ENCODE data around the gene FN1. TPM values are rescaled to one million over a fixed set of nuclear protein-coding genes. Genes with fewer than 3 reads are reported as not detected.

Gene FN1
- total RNA-seq, 1 experiment from 2014 or later = 102 TPM

DNA sequence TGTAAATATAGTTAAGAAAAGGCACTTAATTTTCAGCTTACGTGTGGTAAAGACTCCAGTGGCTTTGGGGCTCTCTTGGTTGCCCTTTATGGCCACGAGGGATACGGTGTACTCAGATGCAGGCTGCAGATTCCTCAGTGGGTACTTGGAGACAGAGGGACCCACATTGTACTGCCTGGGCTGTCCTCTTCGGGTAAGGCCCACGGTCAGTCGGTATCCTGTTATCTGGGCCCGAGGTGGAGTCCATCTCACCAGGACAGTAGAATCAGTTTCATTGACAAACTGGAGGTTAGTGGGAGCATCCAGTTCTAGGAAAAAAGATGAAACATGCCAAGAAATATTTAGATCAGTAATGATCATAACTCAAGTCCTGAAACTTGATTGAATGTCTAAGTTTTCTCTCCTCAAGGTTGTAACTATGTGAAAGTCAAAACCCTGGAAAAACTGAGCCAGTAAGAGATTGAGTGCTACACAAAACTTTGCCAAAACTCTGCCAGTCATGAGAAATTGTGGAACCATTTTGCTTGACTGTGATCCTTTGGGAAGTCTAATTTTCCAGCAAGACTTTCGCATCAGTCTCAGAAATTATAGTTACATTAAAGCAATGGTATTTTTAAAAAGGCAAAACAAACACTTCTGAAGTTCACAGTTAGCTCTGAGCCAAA is 31.4 kb downstream of the FN1 start (continued):
- no peak for TF ChIP-seq OVOL2 (CRISPR knock-in tag; IDR thresholded peaks at IDR 0.05; ENCODE audit: borderline replicate concordance)
- no peak for TF ChIP-seq JUN (CRISPR knock-in tag; IDR thresholded peaks at IDR 0.05)
- TF ChIP-seq ELF4 (CRISPR knock-in tag; IDR thresholded peaks at IDR 0.05; ENCODE audit: low read depth) = no peak
- TF ChIP-seq, protein P1, sequence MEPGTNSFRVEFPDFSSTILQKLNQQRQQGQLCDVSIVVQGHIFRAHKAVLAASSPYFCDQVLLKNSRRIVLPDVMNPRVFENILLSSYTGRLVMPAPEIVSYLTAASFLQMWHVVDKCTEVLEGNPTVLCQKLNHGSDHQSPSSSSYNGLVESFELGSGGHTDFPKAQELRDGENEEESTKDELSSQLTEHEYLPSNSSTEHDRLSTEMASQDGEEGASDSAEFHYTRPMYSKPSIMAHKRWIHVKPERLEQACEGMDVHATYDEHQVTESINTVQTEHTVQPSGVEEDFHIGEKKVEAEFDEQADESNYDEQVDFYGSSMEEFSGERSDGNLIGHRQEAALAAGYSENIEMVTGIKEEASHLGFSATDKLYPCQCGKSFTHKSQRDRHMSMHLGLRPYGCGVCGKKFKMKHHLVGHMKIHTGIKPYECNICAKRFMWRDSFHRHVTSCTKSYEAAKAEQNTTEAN (CRISPR knock-in tag; IDR thresholded peaks at IDR 0.05) = no peak
- TF ChIP-seq, protein P2, sequence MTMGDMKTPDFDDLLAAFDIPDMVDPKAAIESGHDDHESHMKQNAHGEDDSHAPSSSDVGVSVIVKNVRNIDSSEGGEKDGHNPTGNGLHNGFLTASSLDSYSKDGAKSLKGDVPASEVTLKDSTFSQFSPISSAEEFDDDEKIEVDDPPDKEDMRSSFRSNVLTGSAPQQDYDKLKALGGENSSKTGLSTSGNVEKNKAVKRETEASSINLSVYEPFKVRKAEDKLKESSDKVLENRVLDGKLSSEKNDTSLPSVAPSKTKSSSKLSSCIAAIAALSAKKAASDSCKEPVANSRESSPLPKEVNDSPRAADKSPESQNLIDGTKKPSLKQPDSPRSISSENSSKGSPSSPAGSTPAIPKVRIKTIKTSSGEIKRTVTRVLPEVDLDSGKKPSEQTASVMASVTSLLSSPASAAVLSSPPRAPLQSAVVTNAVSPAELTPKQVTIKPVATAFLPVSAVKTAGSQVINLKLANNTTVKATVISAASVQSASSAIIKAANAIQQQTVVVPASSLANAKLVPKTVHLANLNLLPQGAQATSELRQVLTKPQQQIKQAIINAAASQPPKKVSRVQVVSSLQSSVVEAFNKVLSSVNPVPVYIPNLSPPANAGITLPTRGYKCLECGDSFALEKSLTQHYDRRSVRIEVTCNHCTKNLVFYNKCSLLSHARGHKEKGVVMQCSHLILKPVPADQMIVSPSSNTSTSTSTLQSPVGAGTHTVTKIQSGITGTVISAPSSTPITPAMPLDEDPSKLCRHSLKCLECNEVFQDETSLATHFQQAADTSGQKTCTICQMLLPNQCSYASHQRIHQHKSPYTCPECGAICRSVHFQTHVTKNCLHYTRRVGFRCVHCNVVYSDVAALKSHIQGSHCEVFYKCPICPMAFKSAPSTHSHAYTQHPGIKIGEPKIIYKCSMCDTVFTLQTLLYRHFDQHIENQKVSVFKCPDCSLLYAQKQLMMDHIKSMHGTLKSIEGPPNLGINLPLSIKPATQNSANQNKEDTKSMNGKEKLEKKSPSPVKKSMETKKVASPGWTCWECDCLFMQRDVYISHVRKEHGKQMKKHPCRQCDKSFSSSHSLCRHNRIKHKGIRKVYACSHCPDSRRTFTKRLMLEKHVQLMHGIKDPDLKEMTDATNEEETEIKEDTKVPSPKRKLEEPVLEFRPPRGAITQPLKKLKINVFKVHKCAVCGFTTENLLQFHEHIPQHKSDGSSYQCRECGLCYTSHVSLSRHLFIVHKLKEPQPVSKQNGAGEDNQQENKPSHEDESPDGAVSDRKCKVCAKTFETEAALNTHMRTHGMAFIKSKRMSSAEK (CRISPR knock-in tag; IDR thresholded peaks at IDR 0.05; ENCODE audit: borderline replicate concordance) = no peak
- no peak for TF ChIP-seq FOXP1 (CRISPR knock-in tag; IDR thresholded peaks at IDR 0.05; ENCODE audit: borderline replicate concordance)
- TF ChIP-seq, protein P3, sequence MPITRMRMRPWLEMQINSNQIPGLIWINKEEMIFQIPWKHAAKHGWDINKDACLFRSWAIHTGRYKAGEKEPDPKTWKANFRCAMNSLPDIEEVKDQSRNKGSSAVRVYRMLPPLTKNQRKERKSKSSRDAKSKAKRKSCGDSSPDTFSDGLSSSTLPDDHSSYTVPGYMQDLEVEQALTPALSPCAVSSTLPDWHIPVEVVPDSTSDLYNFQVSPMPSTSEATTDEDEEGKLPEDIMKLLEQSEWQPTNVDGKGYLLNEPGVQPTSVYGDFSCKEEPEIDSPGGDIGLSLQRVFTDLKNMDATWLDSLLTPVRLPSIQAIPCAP (CRISPR knock-in tag; IDR thresholded peaks at IDR 0.05) = no peak
- no peak for TF ChIP-seq GABPB1 (CRISPR knock-in tag; IDR thresholded peaks at IDR 0.05)
- TF ChIP-seq IRF2 (CRISPR knock-in tag; IDR thresholded peaks at IDR 0.05; ENCODE audit: borderline replicate concordance, low read depth) = no peak
- no peak for TF ChIP-seq JAZF1 (CRISPR knock-in tag; IDR thresholded peaks at IDR 0.05)
- TF ChIP-seq ZNF219 (CRISPR knock-in tag; IDR thresholded peaks at IDR 0.05; ENCODE audit: borderline replicate concordance) = no peak

DNA sequence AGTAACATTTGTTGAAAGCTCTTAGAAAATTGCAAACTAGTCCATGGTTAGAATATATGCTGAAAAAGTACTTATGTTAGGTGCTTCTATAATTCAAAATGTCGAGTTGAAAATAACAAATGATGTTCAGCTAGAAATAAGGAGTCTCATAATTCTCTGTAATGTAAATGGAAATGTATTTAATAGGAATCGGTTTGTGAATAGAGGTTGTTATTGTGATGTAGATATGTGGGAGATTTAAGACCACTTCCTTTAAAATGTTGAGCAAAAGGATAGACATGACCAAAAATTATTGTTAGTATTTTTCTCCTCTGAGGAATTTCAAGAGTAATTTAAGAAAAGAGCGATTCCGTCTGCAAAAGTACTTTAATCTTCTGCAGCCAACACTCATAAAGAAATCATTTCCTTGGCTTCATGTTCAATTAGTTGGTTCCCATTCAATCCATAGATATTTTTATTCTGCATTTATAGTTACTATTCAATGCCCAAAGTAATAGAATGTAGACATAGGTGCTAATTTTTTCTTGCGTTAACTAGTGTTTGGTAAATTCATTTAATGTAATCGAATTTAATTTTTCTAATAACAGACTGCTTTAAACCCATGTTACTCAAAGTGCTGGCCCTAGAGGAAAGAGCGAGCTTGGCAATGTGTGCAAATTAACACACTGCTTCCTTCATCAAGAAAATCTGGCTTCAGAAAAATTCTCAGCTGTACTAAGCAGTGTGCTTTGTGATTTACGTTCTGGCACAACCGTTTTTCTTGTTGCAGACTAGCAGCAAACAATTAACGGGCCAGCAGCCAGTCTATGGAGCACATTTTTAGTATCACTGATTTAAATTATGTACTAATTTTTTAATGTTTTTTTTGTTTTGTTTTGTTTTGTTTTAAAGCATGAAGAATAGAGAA is 32.2 kb downstream of the FN1 start:
- ATAC-seq (no peak), DNase-seq (ENCODE audit: low spot score) (no peak)
- Mint-ChIP-seq H3K27ac (peak overlapping the region; percentile 57), H3K4me1 (peaks cover 12% of the 10 kb centered on the region), H3K36me3 (peaks cover 42% of the 10 kb centered on the region), H3K4me3 (no peak overlapping the region), H3K9me3 (no peaks in the 10 kb centered on the region), H3K27me3 (ENCODE audit: low read depth) (no peaks in the 10 kb centered on the region)
- ChIA-PET CTCF (no interaction called here), POLR2A (no interaction called here)
- TF ChIP-seq KAT7 (CRISPR knock-in tag; IDR thresholded peaks at IDR 0.05; ENCODE audit: borderline replicate concordance) (no peak), ZNF121 (CRISPR knock-in tag; IDR thresholded peaks at IDR 0.05) (no peak), SMAD4 (CRISPR knock-in tag; IDR thresholded peaks at IDR 0.05) (no peak), ETV6 (CRISPR knock-in tag; IDR thresholded peaks at IDR 0.05) (no peak), ZNF219 (CRISPR knock-in tag; IDR thresholded peaks at IDR 0.05; ENCODE audit: borderline replicate concordance) (no peak), NFATC4 (CRISPR knock-in tag; IDR thresholded peaks at IDR 0.05) (no peak), EMX1 (CRISPR knock-in tag; IDR thresholded peaks at IDR 0.05) (no peak), TEAD1 (CRISPR knock-in tag; IDR thresholded peaks at IDR 0.05) (no peak)
- TF ChIP-seq, protein P4, sequence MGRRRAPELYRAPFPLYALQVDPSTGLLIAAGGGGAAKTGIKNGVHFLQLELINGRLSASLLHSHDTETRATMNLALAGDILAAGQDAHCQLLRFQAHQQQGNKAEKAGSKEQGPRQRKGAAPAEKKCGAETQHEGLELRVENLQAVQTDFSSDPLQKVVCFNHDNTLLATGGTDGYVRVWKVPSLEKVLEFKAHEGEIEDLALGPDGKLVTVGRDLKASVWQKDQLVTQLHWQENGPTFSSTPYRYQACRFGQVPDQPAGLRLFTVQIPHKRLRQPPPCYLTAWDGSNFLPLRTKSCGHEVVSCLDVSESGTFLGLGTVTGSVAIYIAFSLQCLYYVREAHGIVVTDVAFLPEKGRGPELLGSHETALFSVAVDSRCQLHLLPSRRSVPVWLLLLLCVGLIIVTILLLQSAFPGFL (CRISPR knock-in tag; IDR thresholded peaks at IDR 0.05; ENCODE audit: borderline replicate concordance) = no peak
- TF ChIP-seq, protein P5, sequence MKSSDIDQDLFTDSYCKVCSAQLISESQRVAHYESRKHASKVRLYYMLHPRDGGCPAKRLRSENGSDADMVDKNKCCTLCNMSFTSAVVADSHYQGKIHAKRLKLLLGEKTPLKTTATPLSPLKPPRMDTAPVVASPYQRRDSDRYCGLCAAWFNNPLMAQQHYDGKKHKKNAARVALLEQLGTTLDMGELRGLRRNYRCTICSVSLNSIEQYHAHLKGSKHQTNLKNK (CRISPR knock-in tag; IDR thresholded peaks at IDR 0.05) = no peak
- TF ChIP-seq, protein P6, sequence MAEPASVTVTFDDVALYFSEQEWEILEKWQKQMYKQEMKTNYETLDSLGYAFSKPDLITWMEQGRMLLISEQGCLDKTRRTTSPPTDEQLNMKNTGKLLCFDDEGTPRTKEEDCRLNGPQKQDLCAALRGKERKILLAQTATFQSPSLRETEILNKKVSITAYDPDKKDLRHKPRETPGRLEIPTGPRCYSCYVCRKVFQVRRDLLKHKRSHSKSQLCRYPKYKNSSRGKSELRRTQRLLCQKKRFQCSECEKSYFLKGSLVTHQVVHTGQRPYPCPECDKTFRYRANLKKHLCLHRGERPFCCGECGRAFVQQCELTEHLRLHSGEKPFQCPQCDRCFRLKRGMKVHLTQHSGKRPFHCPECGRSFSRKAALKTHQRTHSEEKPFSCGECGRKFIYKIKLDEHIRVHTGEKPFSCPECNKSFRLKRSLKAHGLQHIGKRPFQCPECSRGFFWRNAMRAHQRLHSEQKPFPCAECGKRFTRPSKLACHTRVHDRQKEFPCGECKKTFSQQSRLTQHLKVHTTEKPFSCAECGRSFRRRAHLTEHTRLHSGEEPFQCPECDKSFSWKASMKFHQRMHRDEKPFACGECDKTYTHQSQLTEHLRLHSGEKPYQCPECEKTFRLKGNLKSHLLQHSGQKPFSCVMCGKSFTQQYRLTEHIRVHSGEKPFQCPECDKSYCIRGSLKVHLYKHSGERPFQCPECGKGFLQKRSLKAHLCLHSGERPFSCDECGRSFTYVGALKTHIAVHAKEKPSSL (CRISPR knock-in tag; conservative IDR thresholded peaks at IDR 0.05) = no peak
- TF ChIP-seq, protein P7, sequence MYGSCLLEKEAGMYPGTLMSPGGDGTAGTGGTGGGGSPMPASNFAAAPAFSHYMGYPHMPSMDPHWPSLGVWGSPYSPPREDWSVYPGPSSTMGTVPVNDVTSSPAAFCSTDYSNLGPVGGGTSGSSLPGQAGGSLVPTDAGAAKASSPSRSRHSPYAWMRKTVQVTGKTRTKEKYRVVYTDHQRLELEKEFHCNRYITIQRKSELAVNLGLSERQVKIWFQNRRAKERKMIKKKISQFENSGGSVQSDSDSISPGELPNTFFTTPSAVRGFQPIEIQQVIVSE (CRISPR knock-in tag; IDR thresholded peaks at IDR 0.05; ENCODE audit: borderline replicate concordance) = no peak

Data from WTC11 (cell line).